DMS79 treated with DMSO at 0.1 percent for 48 hours (cell line): ENCODE data around the gene SEC22A.

Source experiments
- DNase-seq: peaks from one replicate; lab custom pipeline; 2025; lab: John Stamatoyannopoulos, UW

The SEC22A gene

DNA sequence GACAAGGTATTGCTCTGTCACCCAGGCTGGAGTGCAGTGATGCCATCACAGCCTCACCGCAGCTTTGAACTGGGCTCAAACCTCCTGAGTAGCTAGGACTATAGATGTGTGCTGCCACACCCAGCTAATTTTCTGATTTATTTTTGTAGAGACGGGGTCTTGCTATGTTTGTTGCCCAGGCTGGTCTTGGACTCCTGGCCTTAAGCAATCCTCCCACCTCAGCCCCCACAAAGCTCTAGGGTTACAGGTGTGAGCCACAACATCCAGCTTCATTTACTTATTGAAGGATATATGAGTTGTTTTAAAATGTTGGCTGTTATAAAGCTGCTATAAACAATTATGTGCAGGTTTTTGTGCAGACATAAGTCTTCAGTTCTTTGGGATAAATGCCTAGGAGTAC, 62.2 kb downstream of the SEC22A start:
- no peak for DNase-seq

GRCh38 chr3:123267821-123268220, 66.1 kb downstream of the SEC22A start:
- DNase-seq: no peak

GRCh38 chr3:123270818-123271217, 69.1 kb downstream of the SEC22A start:
- no peak for DNase-seq

- no peak for DNase-seq
These were observed 69.9 kb downstream of the SEC22A start for GRCh38 chr3:123271466-123272159.

DNA sequence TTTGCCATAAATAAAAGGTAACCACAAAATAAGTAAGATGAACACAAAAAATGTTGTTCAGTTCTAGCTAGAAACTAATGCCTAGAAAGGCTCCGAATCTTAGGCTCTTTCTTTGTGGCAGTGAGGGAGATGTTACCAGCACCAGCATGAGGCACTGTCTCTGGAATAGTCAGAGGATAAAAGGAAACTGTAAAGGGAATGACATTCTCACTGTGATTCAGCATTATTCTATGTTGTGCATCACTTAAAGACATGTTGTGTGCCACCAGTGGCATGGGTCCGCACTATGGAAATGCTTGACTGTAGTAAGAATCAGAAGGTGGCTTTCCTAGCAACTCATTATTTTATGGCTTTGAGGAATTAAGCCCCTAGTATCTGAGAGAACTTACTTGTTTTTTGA, 70.8 kb downstream of the SEC22A start:
- DNase-seq: no peak

- DNase-seq: no peak
These were observed 73.9 kb downstream of the SEC22A start for GRCh38 chr3:123275691-123276090.

DNA sequence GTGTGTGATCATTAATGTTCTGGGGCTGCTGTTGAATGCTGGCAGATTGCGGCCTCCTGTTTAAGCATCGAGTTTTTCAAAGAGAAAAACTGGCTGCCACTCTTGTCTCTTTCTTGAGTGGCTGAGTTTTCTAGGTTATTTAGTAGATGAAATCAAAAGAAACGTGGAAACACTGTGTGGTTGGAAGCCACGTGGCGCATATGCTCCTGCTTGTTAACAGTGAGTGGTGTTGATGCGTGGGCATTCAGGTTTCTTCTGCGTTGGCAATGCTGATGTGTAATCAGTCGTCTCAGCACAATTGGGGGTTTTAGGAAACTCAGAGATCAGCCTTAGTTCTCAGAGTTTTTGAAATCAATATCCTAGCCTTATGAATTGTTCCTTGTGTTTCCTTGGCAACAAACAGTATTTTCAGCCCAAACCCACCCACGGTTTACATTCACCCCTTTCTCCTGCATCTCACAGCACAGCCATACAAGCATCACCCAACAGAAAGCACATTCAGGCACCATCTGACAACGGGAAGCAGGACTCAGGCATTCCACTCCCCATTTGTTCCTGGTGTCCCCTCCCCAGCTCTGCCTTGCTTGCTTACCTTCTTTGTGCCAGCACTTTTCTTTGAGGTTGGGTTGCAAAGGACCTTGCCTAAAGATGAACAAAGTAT, 74.7 kb downstream of the SEC22A start:
- DNase-seq: no peak

GRCh38 chr3:123277106-123277505, 75.4 kb downstream of the SEC22A start:
- no peak for DNase-seq

DNA sequence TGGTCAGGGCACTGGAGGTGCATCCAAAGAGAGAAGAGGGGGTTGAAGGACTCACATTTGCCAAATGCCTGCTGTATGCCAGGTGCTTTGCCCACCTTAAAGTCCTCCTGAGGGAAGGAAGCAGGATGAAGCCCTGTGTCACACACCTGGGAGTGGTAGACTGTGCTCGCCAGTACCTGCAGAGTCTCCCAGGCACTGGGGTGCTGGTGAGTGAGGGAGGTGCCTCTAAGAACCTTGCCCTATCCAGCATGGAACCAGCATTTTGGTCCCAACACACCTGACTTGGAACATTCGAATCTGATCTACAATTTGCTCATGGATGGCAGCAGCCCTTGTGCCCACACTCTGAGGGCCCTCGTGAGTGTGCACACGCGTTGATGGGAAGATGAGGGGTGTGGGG, 76.7 kb downstream of the SEC22A start:
- no peak for DNase-seq

DNA sequence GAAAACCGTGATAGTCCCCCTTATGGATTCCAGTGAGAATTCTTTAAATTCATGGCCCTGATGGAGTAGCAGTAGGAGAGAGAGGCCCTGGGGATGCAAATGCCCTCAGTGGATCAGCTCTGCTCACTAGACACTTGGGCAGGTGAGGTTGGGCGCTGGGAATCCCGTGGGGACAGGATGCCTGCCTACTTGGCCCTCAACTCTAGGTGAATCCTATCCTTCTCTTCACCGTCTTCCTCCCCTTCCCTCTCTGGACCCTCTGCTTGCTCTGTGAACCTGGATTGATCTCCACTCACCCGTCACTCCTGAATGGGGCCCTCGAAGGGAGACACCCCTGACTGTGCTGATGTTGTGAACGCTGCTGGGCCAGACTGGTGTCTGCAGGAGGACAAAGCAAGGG, 77.4 kb downstream of the SEC22A start:
- no peak for DNase-seq

- DNase-seq: no peak
These were observed 79.7 kb downstream of the SEC22A start for GRCh38 chr3:123281406-123281805.

DNA sequence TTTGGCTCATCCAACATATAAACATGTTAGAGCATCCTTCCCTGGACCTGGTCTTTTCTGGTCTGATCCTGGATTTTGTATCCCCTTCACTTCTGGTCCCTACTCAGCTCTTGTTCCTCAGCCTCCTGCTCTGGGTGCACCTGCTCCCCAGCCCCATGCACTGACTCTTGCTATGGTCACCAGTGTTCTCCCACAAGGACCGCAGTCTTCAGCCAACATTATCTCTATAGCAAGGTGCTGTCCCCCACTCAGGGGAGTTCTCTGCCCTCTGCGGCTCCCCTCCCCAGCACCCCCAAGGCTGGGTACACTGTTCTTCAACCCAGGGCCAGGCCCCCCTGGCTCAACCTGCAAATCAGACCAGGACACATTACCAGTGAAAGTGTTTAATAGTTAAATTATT, 80.2 kb downstream of the SEC22A start:
- no peak for DNase-seq

GRCh38 chr3:123282461-123282860, 80.7 kb downstream of the SEC22A start:
- no peak for DNase-seq

DNA sequence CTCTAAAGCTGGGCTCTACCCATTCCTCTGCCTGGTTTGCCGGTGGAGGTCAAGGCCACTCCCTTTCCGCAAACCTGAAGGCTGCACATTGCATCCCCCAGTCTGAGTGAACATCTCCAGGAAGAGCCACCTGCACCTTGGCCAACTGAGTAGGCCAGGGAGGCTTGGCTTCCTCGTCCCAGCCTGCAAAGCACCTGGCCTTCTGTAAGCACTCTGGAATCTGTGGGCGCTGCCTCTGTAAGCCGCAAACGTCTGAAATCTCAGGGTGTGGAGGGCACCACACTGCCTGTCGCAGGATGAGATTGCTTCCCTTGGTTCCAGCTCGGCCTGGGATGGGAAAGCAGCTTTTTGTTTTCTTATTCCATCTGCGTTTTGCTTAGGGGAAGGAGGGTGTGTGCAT, 81.3 kb downstream of the SEC22A start:
- DNase-seq: no peak

DNA sequence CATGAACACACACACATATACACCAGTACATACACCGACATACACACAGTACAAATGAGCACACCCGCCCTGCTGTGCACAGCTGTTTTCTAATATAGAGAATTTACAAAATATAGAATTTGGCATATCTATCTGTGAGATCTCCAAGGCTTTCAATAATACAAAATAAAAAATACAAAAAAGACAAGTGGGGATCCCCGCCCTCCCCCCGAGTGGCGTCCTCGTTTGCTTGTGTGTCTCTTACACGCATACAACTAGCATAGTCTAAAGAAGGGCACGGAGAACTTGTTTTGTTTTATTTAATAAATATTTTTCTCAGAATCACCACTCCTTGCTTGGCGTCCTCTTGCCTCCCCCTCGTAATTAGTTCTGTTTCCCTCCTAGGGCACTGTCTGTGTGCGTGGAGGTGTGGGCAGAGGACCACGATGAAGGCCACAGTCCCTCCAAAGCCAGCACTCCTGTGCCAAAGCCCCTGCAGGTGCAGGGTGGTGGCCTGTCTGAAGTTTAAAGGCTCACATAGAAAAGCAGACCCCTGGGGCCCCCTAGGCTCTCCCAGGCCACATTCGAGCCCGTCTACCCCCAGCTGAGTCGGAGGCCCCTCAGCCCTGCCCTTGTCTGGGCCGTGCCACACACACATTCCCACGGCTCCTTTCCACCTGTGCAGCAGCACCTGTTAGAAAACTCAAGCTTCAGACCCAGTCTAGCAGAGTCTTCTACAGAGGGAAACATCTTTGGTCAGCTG, 82.1 kb downstream of the SEC22A start:
- no peak for DNase-seq

DNA sequence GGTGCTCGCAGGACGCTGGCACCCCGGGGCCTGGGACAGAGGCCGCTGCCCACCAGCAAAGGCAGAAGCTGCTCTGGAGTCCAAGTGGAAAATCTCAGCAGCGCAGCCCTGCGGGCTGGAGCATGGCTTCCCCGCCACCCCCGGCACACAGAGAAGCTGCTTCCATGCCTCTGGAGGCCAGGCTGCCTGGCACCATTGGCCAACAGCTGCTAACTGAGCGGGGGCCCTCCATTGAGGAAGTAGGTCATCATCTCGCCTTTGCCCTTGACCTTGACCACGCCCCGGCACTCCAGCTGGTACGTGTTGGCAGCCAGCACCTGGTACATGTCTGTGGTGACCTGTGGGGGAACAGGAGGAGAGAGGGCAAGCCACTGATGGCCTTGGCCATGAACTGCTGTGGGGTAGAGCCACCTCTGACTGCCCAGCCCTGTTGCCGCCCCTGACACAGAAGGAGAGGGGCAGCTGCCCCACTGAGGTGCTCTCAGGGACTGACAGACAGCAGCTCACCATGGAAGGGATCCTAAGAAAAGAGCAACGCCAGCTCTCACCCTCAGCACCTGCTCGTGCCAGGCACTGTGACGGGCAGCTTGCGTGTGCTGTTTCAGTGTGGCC, 82.8 kb downstream of the SEC22A start:
- no peak for DNase-seq

GRCh38 chr3:123285066-123285465, 83.3 kb downstream of the SEC22A start:
- DNase-seq: no peak

DNA sequence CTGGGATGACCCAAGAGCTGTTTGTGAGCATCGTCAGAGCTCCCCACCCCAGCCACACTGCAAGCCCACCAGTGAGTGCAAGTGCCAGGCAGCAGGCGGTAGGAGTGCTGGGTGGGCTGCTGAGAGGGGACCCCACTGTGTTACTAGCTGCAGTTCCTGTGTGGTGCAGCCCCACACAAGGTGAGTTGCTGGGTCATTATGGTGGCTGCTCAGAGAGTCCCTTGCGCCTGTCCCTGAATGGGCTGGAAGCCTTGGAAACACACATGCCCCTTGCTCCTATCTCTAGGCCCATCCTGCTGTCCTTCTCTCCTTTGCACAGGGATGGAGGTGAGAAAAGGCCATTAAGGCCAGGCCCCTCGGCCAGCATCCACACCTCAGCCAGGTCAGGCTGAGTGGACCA, 83.7 kb downstream of the SEC22A start:
- no peak for DNase-seq

DNA sequence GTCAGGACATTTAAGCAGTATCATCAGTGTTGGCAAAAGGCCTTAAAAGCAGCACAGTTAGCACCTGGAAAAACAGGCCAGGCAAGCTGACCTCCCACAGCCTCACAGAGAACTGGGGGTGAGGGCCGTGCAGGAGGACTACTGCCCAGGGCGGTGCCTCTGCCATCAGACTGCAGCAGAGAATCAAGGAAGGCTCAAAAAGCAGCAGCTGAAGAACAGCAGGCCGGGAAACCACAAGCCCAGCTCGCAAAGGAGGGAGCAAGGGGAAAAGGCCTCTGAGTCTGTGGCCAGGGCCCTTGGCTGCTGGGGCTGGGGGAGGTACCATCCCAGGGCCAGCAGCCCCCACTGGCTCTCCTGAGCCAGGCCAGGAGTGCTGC, 84.2 kb downstream of the SEC22A start:
- no peak for DNase-seq

DNA sequence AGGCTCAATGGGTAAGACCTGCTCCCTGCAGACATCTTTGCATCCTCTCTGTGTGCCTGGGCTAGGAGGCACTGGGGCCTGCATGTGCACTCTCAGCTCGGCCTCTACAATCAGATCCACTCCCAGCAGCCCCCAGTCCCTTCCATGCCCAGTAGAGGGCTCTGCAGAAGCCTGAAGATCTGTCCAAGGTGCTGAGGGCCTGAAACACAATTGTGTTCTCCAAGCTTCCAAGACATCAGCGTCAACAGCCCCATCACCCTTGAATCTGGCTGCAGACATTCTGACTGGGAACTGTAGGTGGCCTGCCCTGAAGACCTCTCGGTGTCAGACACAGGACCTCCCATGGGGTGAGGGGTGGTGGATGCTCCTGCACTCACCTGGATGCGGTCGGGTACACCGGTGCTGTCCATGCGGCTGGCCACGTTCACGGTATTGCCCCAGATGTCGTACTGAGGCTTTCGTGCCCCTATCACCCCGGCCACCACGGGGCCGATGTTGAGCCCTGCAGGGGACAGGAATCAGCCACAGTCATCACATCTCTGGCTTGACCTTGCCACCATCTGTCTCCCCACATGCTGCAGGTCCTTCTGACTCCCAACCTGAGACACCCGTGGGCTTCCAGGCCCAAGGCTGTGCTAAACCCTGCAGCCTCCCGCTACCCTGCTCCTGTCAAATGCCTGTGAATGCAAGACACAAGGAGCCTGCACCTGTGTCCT, 84.7 kb downstream of the SEC22A start:
- no peak for DNase-seq

- DNase-seq: no peak
These were observed 85.6 kb downstream of the SEC22A start for GRCh38 chr3:123287051-123287961.
